Measurements from ENCODE around the gene CD55.

- no peak for TF ChIP-seq EZH2 (IDR thresholded peaks at IDR 0.05)
- no peak for TF ChIP-seq POLR2AphosphoS5 (IDR thresholded peaks at IDR 0.05; ENCODE audit: borderline replicate concordance, low read depth, low read length)
Observed at GRCh38 chr1:207305489-207305873, 16.0 kb upstream of the CD55 start.
